Effector memory CD4-positive, alpha-beta T cell (primary cell): ENCODE results near the gene RICTOR.
A peak's percentile ranks its signal among the peaks of the same experiment; 100 is the strongest.

Experiments
- DNase-seq, 3 donors: peaks; one replicate each; pipeline ENCODE4 v3.0.0-alpha.2; 2020
- H3K27ac ChIP-seq: 2 replicates; pipeline ENCODE4 v1.7.0; 2013; ENCODE audit warnings: mild to moderate bottlenecking, low read length, moderate library complexity; ENCODE audit not compliant: insufficient read depth, poor library complexity, severe bottlenecking
- H3K27me3 ChIP-seq: replicated peaks from 2 replicates; pipeline ENCODE4 v1.7.0; 2013; ENCODE audit warnings: mild to moderate bottlenecking, low read length; ENCODE audit not compliant: insufficient read depth, control insufficient read depth, poor library complexity, severe bottlenecking
- H3K36me3 ChIP-seq: 2 replicates; pipeline ENCODE4 v1.7.0; 2013; ENCODE audit warnings: mild to moderate bottlenecking, low read length, moderate library complexity; ENCODE audit not compliant: control insufficient read depth, insufficient read depth
- H3K4me1 ChIP-seq: 2 replicates; pipeline ENCODE4 v1.7.0; 2013; ENCODE audit warnings: low read length, mild to moderate bottlenecking; ENCODE audit not compliant: control insufficient read depth, insufficient read depth, poor library complexity, severe bottlenecking
- H3K4me3 ChIP-seq: 2 replicates; pipeline ENCODE4 v1.7.0; 2013; ENCODE audit warnings: low read length, low read depth, mild to moderate bottlenecking; ENCODE audit not compliant: insufficient read depth, poor library complexity, severe bottlenecking
- H3K9me3 ChIP-seq: 2 replicates; pipeline ENCODE4 v1.7.0; 2013; ENCODE audit warnings: mild to moderate bottlenecking, low read length, moderate library complexity; ENCODE audit not compliant: control insufficient read depth

The RICTOR gene

GRCh38 chr5:38931731-38932130 lies 142.5 kb downstream of the RICTOR start:
- Histone ChIP-seq H3K27me3 (no peaks in the 10 kb centered on the region), H3K4me3 (no peak overlapping the region), H3K9me3 (no peaks in the 10 kb centered on the region), H3K27ac (no peak overlapping the region), H3K36me3 (no peaks in the 10 kb centered on the region), H3K4me1 (no peaks in the 10 kb centered on the region)
- no peak for DNase-seq

- Histone ChIP-seq H3K36me3 (no peaks in the 10 kb centered on the region), H3K27me3 (no peaks in the 10 kb centered on the region)
- no peak for DNase-seq
These were observed 144.4 kb downstream of the RICTOR start for GRCh38 chr5:38929838-38930237.

GRCh38 chr5:38927470-38927869 lies 146.7 kb downstream of the RICTOR start:
- Histone ChIP-seq H3K4me1 (no peaks in the 10 kb centered on the region), H3K27ac (no peak overlapping the region), H3K27me3 (no peaks in the 10 kb centered on the region), H3K9me3 (no peaks in the 10 kb centered on the region), H3K4me3 (no peak overlapping the region), H3K36me3 (no peaks in the 10 kb centered on the region)
- no peak for DNase-seq

More at GRCh38 chr5:38929838-38930237, 144.4 kb downstream of the RICTOR start:
- Histone ChIP-seq H3K4me3 (no peak overlapping the region), H3K9me3 (no peaks in the 10 kb centered on the region), H3K4me1 (no peaks in the 10 kb centered on the region), H3K27ac (no peak overlapping the region)

GRCh38 chr5:38926121-38926520 lies 148.1 kb downstream of the RICTOR start:
- Histone ChIP-seq H3K27ac (no peak overlapping the region), H3K36me3 (no peaks in the 10 kb centered on the region), H3K27me3 (no peaks in the 10 kb centered on the region)

GRCh38 chr5:38925154-38925925 lies 148.9 kb downstream of the RICTOR start:
- Histone ChIP-seq H3K27me3 (no peaks in the 10 kb centered on the region), H3K27ac (no peak overlapping the region), H3K36me3 (no peaks in the 10 kb centered on the region), H3K4me3 (no peak overlapping the region), H3K4me1 (no peaks in the 10 kb centered on the region), H3K9me3 (no peaks in the 10 kb centered on the region)
- no peak for DNase-seq

More at GRCh38 chr5:38926121-38926520, 148.1 kb downstream of the RICTOR start:
- no peaks in the 10 kb centered on the region for H3K4me1 ChIP-seq
- no peaks in the 10 kb centered on the region for H3K9me3 ChIP-seq
- DNase-seq = no peak
- no peak overlapping the region for H3K4me3 ChIP-seq

- no peaks in the 10 kb centered on the region for H3K4me1 ChIP-seq
- no peak overlapping the region for H3K27ac ChIP-seq
- no peaks in the 10 kb centered on the region for H3K9me3 ChIP-seq
- no peaks in the 10 kb centered on the region for H3K36me3 ChIP-seq
- no peak for DNase-seq
- no peak overlapping the region for H3K4me3 ChIP-seq
- no peaks in the 10 kb centered on the region for H3K27me3 ChIP-seq
These were observed 150.3 kb downstream of the RICTOR start for GRCh38 chr5:38923661-38924451.

GRCh38 chr5:38922199-38922598 lies 152.0 kb downstream of the RICTOR start:
- H3K4me1 ChIP-seq = no peaks in the 10 kb centered on the region
- no peaks in the 10 kb centered on the region for H3K36me3 ChIP-seq
- DNase-seq = peak in 1 of 3 donors; percentile 2
- no peak overlapping the region for H3K4me3 ChIP-seq
- no peaks in the 10 kb centered on the region for H3K9me3 ChIP-seq
- H3K27me3 ChIP-seq = no peaks in the 10 kb centered on the region
- H3K27ac ChIP-seq = no peak overlapping the region

GRCh38 chr5:38921174-38921573 lies 153.0 kb downstream of the RICTOR start:
- Histone ChIP-seq H3K4me3 (no peak overlapping the region), H3K9me3 (no peaks in the 10 kb centered on the region), H3K27me3 (no peaks in the 10 kb centered on the region), H3K4me1 (no peaks in the 10 kb centered on the region), H3K36me3 (no peaks in the 10 kb centered on the region), H3K27ac (no peak overlapping the region)
- no peak for DNase-seq

GRCh38 chr5:38916802-38917201 lies 157.4 kb downstream of the RICTOR start:
- no peaks in the 10 kb centered on the region for H3K36me3 ChIP-seq
- no peak overlapping the region for H3K27ac ChIP-seq
- H3K4me1 ChIP-seq = no peaks in the 10 kb centered on the region
- H3K27me3 ChIP-seq = no peaks in the 10 kb centered on the region
- no peaks in the 10 kb centered on the region for H3K9me3 ChIP-seq
- H3K4me3 ChIP-seq = no peak overlapping the region
- DNase-seq = no peak

GRCh38 chr5:38913714-38914113 lies 160.5 kb downstream of the RICTOR start:
- DNase-seq = no peak
- Histone ChIP-seq H3K27me3 (no peaks in the 10 kb centered on the region), H3K4me3 (no peak overlapping the region), H3K4me1 (no peaks in the 10 kb centered on the region), H3K9me3 (no peaks in the 10 kb centered on the region), H3K27ac (no peak overlapping the region), H3K36me3 (no peaks in the 10 kb centered on the region)
